ENCODE measurements around the gene SH3RF1. TPM values are rescaled to one million over a fixed set of nuclear protein-coding genes. Genes with fewer than 3 reads are reported as not detected.

SH3RF1 gene
- total and polyA plus RNA-seq, 7 donors = 8.2 to 20.8 (median 12.5) TPM

DNA sequence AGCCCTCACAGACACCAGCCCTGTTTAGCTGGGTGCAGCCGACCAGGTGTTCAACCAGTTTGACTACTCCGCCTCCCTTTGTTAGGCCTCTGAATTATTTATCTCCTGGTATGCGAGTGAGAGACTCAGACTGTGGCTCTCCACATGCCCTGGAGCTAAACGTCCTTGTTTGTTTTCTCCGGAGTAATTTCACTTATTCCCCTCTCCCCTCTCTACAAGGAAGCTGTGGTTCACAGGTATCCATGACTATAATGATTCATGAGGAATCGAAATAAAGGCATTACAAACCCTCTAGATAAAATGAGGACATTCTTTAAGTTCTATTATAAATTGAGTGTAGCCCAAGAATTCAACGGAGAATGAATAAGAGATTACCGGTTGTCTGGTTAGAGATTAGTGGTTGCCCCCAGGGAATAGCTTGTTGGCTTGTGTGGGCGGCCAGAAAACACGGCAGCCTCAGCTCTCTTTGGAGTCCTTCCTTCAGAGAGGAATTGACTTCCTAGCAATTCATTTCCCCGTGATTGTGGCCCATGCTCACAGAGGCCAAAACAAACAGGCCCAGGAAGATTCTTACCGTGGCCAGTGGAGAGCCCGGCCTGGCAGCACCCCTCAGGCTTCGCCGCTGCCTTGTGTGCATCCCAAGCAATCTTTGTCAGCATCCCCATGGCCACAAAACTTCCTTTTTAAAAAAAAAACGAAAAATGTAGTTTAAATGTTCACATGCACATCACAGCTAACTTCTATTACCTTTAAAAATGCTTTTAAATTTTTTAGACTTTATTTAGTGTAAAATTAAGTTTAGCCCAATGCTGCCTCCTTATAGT, 200.5 kb downstream of the SH3RF1 start:
- Histone ChIP-seq H3K9me3 (no peaks in the 10 kb centered on the region), H3K4me1 (no peaks in the 10 kb centered on the region), H3K27ac (no peak overlapping the region), H3K36me3 (no peaks in the 10 kb centered on the region), H3K4me3 (no peak overlapping the region), H3K27me3 (no peaks in the 10 kb centered on the region)
- no peak for DNase-seq
- intact Hi-C loops (cut with DNase I) = no loop called here
- 26 to 65% methylated on average over 16 of the region's 16 CpGs for WGBS, 2 donors
- no peak for TF ChIP-seq POLR2A (IDR thresholded peaks at IDR 0.05)
- no peak for TF ChIP-seq EP300 (IDR thresholded peaks at IDR 0.05)
- no peak for TF ChIP-seq POLR2AphosphoS5 (IDR thresholded peaks at IDR 0.05)
- TF ChIP-seq CTCF (IDR thresholded peaks at IDR 0.05) = no peak

- TF ChIP-seq CTCF (IDR thresholded peaks at IDR 0.05) (no peak), EP300 (IDR thresholded peaks at IDR 0.05) (no peak)
- no peak overlapping the region for H3K27ac ChIP-seq
- no peak overlapping the region for H3K4me3 ChIP-seq
- H3K27me3 ChIP-seq = no peaks in the 10 kb centered on the region
- H3K9me3 ChIP-seq = no peaks in the 10 kb centered on the region
- peaks cover 0 to 7% (median 0%) of the 10 kb centered on the region in 4 donors for H3K4me1 ChIP-seq
- intact Hi-C loops (cut with DNase I) = no loop called here
- 76 to 87% methylated on average over 8 of the region's 8 CpGs for WGBS, 2 donors
- no peaks in the 10 kb centered on the region for H3K36me3 ChIP-seq
- DNase-seq = no peak
Observed at GRCh38 chr4:169068423-169068822, 202.3 kb downstream of the SH3RF1 start.

GRCh38 chr4:169066934-169067333, 203.8 kb downstream of the SH3RF1 start:
- no peaks in the 10 kb centered on the region for H3K9me3 ChIP-seq
- no peak overlapping the region for H3K4me3 ChIP-seq
- no peaks in the 10 kb centered on the region for H3K27me3 ChIP-seq
- no peak for DNase-seq
- intact Hi-C loops (cut with DNase I) = no loop called here
- H3K27ac ChIP-seq = no peak overlapping the region
- TF ChIP-seq EP300 (IDR thresholded peaks at IDR 0.05) (no peak), POLR2A (IDR thresholded peaks at IDR 0.05) (no peak), POLR2AphosphoS5 (IDR thresholded peaks at IDR 0.05) (no peak), CTCF (IDR thresholded peaks at IDR 0.05) (no peak)
- H3K36me3 ChIP-seq = no peaks in the 10 kb centered on the region
- 94 to 97% methylated on average over 5 of the region's 5 CpGs for WGBS, 2 donors
- H3K4me1 ChIP-seq = peaks cover 0 to 21% (median 11%) of the 10 kb centered on the region in 4 donors

GRCh38 chr4:169064296-169064695, 206.5 kb downstream of the SH3RF1 start:
- WGBS, 2 donors = 90 to 91% methylated on average over 2 of the region's 2 CpGs
- Histone ChIP-seq H3K36me3 (no peaks in the 10 kb centered on the region), H3K27me3 (no peaks in the 10 kb centered on the region), H3K9me3 (no peaks in the 10 kb centered on the region), H3K4me1 (peaks cover 0 to 36% (median 15%) of the 10 kb centered on the region in 4 donors), H3K4me3 (no peak overlapping the region), H3K27ac (no peak overlapping the region)
- intact Hi-C loops (cut with DNase I) = no loop called here
- TF ChIP-seq POLR2A (IDR thresholded peaks at IDR 0.05) (no peak), CTCF (IDR thresholded peaks at IDR 0.05) (no peak), POLR2AphosphoS5 (IDR thresholded peaks at IDR 0.05) (no peak), EP300 (IDR thresholded peaks at IDR 0.05) (no peak)
- no peak for DNase-seq

Data from sigmoid colon (tissue), 7 donors.